Left kidney (tissue), 2 donors: ENCODE results near the gene HMCN2. TPM values are rescaled to one million over a fixed set of nuclear protein-coding genes. Genes with fewer than 3 reads are reported as not detected.

ENCODE experiments used
- DNase-seq: peaks from one replicate; pipeline ENCODE4 v3.0.0-alpha.2; 2013
- polyA plus RNA-seq: library from polyadenylated mRNA; unstranded; fragments of 120-200 nt; gene quantifications from one replicate; pipeline ENCODE4 v1.2.1, GENCODE V29; 2013; ENCODE audit not compliant: insufficient read length

Gene HMCN2
- polyA plus RNA-seq, 1 donor, result 0.98 TPM

DNA sequence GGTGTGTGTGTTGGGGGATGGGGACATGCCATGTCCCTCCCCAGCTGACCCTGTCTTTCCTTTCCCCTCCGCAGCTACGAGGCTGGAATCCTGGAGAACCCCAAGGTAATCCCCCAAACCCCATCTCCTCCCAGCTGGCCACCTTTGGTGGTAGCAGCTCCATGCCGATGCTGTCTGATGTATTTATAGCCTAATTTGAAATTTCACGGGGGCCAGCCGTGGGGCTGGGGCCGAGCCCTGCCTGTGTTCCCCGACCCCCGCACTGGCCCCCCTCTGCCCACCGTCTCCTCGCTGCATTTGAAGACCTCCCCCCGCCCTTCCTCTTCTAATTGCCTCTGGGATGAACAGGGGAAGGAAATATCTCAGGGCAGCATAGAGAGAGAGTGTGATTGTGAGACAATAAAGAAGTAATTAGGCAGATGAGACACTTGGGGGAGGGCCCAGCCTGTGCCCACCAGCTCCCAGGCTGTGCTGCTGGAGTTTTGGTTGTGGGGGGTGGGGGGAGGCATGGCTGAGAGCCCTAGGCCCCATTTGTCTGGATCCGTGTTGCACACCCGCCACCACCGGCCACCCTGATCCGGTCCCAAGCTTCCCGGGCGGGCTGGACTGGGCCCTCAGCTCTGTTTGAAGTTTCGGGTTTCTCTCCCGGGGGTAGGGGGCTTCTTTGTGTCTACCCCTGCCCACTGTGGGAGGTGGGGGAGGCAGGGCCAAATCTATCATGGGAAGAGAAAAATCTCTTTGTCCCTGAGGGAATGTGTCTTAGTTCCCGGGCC is 206.0 kb downstream of the HMCN2 start:
- no peak for DNase-seq

DNA sequence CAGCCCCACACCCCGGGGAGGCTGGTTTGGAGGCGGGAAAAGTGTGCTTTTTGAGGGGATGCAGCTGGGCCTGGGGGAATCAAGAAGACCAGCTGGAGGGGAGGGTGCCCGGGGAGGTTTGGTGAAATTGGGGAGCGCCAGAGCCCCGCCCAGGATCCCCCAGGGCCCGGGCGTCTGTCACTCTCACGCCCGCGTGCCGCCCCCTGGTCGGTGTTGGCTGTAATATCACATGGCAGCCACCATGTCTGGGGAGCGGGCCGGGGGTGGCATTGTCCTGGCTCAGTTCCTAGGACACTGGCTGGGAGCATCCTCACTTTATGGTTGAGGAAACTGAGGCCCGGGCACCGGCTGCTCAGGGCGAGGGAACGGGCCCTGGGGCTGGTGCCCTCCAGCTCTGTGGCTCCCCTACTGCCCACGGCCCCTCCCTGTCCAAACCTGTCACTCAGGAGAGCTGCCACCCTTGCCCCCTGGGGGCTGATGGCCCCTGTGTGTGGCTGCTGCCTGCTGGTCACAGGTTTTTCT is 206.7 kb downstream of the HMCN2 start:
- no peak for DNase-seq

DNA sequence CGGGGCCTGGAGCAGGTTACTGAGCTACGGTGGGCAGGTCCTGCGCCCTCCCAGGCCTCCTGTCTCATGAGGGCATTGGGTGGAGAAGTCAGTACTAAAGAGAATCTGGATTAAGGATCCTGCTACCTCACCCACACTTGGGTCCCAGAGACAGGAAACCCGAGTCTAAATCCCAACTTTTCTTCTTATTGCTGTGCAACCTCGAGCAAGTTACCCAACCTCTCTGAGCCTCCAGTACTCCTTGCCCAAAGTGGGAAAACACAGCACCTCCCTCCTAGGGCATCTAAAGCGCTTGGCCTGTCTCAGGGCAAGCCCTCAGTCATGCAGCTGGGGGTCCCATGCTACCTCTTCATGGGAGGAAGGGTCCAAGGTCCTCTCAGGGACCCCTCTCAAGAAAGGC is 207.4 kb downstream of the HMCN2 start:
- no peak for DNase-seq

DNA sequence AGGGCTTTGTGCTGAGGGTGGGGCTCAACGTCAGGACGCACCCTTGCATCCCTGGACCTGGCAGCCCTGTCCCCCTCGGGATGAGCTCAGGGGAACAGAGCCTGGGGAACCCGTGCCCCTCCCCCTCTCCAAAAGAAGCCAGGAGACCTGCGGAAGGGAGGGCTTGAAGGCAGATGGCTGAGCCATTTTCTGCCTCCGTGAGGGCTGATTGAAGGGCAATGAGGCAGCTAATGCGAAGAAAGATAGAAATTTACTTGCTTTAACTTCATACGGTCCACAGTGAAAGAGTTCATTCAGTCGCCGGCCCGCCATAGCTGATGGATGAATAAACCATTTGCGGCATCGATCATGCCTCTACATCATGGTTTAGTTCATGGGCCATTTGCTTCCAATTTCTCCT is 208.0 kb downstream of the HMCN2 start:
- DNase-seq, result no peak

DNA sequence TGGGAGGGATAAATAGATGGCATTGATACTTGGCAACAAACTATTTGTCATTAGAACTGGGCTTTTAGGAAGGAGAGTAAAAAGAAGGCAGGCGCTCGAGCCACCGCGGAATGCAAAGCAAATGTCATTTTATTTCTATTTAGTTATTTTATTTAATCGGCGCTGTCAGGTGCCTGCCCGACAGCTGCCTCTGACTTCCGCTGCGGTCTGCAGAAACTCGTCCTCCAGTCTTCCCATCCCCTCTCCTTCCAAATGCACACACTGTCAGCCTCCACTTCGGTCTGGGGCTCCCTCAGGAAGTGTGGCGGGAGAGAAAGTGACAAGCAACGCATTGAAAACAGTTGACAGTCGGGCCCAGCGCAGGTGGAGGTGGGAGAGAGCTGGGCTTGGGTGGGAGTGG is 208.5 kb downstream of the HMCN2 start:
- no peak for DNase-seq

DNA sequence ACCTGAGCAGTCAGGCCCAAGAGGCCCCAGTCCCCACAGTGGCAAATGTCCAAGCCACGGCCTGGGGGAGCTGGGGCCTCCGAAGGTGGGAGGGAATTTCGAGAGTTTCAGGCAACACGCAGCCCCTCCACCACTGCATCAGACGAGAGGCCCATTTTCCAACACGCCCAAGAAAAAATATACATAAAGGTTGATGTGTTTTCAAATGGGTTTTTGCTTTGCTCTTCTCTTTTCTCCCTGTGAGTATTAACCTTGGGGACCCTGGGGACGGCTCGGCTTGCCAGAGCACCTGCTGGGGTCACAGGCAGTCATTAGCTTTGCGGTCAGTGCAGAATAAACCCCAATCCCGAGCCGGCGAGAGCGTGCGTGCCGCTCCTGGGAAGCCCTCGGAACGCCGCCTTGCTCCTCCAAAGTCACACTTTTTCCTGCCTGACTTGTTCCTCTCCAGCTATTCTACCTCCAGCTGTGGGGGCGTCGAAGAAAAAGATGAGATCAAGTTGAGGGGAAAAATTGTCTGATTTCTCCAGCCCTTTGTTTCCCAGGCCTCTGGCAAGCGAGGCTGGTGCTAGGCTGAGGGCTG is 210.7 kb downstream of the HMCN2 start:
- no peak for DNase-seq

DNA sequence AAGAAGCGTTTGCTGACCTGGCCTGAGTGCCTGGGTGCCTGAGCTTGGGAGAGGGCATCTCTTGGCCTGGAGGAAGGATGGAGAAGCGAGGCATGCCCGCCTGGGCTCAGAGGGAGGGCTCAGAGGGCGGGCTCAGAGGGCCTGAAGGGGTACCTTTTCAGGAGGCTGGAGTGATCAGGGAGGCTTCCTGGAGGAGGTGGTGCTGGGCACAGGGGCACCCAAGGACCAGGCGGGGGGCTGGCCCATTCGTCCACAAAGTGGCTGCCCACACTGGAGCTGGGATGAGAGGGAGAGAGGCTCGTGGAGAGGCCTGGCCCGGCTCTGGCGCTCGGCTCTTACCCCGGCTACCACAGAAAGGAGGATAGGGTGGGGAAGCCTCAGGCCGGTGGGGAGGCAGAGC is 212.0 kb downstream of the HMCN2 start:
- no peak for DNase-seq

DNA sequence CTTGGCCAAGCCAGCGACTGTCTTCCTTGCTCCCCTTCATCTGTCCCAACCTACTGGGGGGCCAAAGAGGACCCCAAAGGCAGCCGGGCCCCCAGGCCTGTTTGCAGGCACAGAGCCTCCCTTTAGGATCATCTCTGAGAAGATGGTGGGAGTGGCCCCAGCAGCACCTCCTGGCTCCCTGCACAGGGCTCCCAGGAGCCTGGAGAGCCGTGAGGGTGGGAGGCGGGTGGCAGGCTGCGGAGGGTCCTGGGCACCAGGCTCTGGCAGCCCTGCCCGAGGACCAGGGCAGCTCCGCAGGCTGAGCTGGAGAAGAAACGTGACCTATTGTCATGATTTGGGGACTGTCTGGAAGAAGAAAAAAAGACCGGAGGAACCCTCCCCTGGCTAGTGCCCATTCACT is 212.6 kb downstream of the HMCN2 start:
- DNase-seq, result no peak

DNA sequence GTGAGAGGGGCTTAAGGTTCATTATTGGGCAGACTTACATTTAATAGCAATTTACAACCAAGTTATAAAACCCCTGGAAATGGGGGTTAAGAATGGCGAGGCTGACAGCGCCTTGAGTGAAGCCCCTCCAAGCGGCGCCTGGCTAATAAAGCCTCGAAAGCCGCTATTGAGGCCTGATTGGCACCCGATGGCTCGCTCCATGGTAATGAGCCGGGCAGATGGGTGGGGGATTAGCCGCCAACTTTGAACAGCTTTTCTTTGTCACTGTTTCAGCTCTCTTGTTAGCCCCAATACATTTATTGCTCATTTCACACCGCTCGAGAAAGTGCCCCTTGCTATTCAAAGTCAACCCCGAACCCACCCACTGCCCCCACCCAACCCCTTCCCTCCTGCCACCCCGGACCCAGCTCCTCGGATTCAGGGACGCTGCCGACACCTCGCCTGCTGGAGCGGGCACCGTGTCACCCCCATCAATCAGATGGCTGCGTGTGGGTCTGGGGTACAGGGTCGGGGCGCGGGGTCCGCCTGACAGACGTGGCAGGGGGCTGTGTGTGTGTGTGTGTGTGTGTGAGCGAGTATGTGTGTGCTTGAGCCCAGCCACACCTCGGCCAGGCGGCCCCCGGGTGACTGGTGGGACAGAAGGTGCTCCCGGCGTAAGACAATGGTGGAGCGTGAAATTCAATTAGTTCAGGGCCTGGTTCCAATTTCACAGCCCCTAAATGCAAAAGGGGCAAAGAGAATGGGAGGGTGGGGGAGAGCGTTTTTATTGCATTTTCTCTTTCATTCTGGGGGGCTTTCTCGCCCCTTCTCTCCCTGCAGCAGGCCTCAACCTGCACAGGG is 213.4 kb downstream of the HMCN2 start:
- DNase-seq, result no peak

DNA sequence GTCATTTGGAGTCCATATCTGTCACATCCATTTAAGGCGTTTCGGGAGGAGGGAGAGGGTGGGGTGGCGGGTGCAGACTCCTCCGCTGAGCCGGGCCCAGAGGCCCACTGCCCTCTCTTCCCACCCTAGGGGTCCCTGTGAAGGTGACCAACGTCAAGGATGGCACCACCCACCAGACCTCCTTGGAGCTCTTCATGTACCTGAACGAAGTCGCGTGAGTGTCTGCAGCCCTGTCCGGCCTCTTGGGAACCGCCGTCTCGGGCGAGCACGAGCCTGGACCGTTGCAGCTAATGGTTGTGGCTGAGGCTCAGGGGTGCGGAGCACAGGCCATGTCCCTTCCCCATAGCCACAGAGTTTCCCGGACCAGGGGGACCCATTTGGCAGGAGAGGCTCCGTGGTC is 214.0 kb downstream of the HMCN2 start:
- no peak for DNase-seq

DNA sequence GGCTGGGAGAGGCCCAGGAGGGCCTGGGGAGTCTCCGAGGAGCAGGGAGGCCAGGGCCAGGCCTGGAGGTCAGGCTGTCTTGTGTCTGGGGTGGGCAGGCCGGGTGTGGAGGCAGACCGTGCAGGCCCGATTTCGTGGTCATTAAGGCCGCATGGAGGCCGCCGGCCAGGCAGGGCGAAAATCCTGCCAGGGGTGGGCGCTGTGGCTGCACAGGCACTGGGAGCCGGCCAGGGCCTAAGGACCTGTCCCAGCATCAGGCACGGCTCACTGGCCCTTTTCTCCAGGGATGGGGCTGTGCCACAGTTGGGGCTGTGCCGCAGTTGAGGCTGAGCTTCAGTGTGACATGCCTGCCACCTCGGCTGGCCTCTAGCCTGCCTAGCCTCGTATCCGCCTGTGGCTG is 215.1 kb downstream of the HMCN2 start:
- no peak for DNase-seq

DNA sequence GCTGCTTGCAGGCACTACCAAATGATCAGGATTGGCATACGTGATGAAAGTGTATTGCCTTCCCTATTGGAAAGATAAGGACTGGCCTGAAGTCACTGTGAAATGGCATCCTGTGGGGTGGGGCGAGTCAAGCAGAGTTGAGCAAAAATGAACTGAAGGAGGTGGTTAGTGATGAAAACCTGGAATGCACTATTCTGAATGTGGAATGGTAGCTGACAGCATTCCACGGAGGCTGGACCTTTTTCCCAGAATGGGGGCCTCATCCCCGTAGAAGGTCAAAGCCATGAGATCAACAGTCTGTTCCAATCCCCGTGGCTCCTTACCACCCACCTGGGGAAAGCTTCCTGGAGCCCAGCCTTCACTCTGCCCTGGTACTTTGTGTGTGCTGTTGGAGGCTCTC is 216.9 kb downstream of the HMCN2 start:
- DNase-seq, result no peak

DNA sequence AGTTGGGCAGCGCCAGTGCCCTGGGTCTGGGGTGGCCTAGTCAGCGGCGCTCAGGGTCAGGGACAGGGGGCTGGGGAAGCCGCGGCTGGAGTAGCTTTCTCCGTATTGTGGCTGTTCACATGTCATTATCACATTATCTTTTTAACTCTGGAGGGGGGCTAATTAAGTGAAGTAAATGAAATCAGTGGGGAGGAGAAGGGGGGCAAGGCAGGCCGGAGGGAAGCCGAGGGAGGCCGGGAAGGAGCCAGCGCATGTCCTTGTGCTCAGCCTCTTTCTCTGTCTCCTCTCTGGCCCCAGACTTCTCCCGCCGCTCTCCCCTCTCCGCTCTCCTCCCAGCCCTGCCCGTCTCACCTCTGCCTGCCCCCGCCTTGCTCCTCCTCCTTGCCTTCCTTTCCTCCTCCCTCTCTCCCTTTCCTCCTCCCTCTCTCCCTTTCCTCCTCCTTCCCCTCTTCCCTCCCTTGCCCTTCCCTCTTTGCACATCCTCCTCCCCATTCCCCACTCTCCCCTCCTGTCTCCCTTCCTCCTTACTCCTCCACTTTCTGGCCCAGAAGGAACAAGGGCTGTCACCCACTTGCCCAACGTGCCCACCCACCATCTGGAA is 217.9 kb downstream of the HMCN2 start:
- DNase-seq, result no peak

Other genes starting within 250 kb of the HMCN2 start
- 57.8 TPM for gene FNBP1, start 222.6 kb upstream of the HMCN2 start, polyA plus RNA-seq
- gene GPR107, start 211.9 kb upstream of the HMCN2 start, polyA plus RNA-seq, result 65.3 TPM
- gene NCS1, start 93.4 kb upstream of the HMCN2 start, polyA plus RNA-seq, result 24.2 TPM
- 281 TPM for gene ASS1, start 179.2 kb downstream of the HMCN2 start, polyA plus RNA-seq